ENCODE results near the gene CD151. TPM values are rescaled to one million over a fixed set of nuclear protein-coding genes. Genes with fewer than 3 reads are reported as not detected.

Gene CD151
- total and polyA plus RNA-seq, 4 donors: 31.6 to 264 (median 124) TPM

- 90% methylated on average over 14 of the region's 14 CpGs for WGBS
- H3K36me3 ChIP-seq (ENCODE audit: control insufficient read depth in 4 of 4, insufficient read depth in 3 of 4, low read depth in 1 of 4, low read length in 3 of 4): peaks cover 4 to 32% (median 12%) of the 10 kb centered on the region in 4 donors
These were observed 47.7 kb downstream of the CD151 start for GRCh38 chr11:880447-880846.

More at GRCh38 chr11:880447-880846, 47.7 kb downstream of the CD151 start:
- DNase-seq (ENCODE audit: low spot score): no peak
- no peak for TF ChIP-seq NR2F2 (IDR thresholded peaks at IDR 0.05)
- TF ChIP-seq FOXA1 (IDR thresholded peaks at IDR 0.05): no peak
- TF ChIP-seq SP1 (IDR thresholded peaks at IDR 0.05): no peak
- TF ChIP-seq RAD21 (IDR thresholded peaks at IDR 0.05): no peak
- TF ChIP-seq FOXA2 (IDR thresholded peaks at IDR 0.05): no peak
- TF ChIP-seq REST (IDR thresholded peaks at IDR 0.05): no peak
- TF ChIP-seq ATF3 (IDR thresholded peaks at IDR 0.05): no peak
- no peak for TF ChIP-seq HNF4A (conservative IDR thresholded peaks at IDR 0.05)
- TF ChIP-seq HNF4G (IDR thresholded peaks at IDR 0.05): no peak
- no peak for TF ChIP-seq ZBTB33 (IDR thresholded peaks at IDR 0.05)
- no peak for TF ChIP-seq TAF1 (conservative IDR thresholded peaks at IDR 0.05)
- no peak for TF ChIP-seq RXRA (IDR thresholded peaks at IDR 0.05)
- no peak for TF ChIP-seq JUND (IDR thresholded peaks at IDR 0.05)
- no peak for TF ChIP-seq CTCF (IDR thresholded peaks at IDR 0.05; ENCODE audit: low read depth, low read length, missing input control)
- no peak for TF ChIP-seq MAX (IDR thresholded peaks at IDR 0.05)
- no peak for TF ChIP-seq GABPA (IDR thresholded peaks at IDR 0.05 in 1 of 2, conservative IDR thresholded peaks at IDR 0.05 in 1 of 2)
- TF ChIP-seq YY1 (IDR thresholded peaks at IDR 0.05): no peak
- no peak for TF ChIP-seq EGR1 (IDR thresholded peaks at IDR 0.05; ENCODE audit: low read depth in 2 of 2)
- H3K4me1 ChIP-seq (ENCODE audit: control insufficient read depth in 4 of 4, insufficient read depth in 4 of 4, low read length in 3 of 4): peaks cover 3 to 10% (median 6%) of the 10 kb centered on the region in 4 donors
- H3K9me3 ChIP-seq (ENCODE audit: control insufficient read depth in 4 of 4, low read length in 3 of 4): no peaks in the 10 kb centered on the region
- H3K9ac ChIP-seq (ENCODE audit: low read depth in 1 of 2, low read length in 2 of 2): no peak overlapping the region
- no peaks in the 10 kb centered on the region for H3K27me3 ChIP-seq (ENCODE audit: control insufficient read depth in 4 of 4, insufficient read depth in 4 of 4, low read length in 3 of 4)
- no peak overlapping the region for H3K27ac ChIP-seq (ENCODE audit: low read depth in 1 of 2, low read length in 2 of 2)
- no peak overlapping the region for H3K4me3 ChIP-seq (ENCODE audit: low read depth in 1 of 3, low read length in 3 of 3)

Measured in liver (tissue), 9 donors.